Astrocyte of the cerebellum (primary cell): ENCODE measurements around the gene SMYD3.
"Not testable (repeated sequence)": the region's sequence is repeated elsewhere in the genome, so short reads cannot be mapped to it uniquely, and the experiment has no call there.

ENCODE experiments used
- DNase-seq: peaks from one replicate; pipeline ENCODE4 v3.0.0-alpha.2; 2011; ENCODE audit warnings: low read depth
- H3K4me3 ChIP-seq: 2 replicates; pipeline ENCODE4 v1.5.1; 2011; ENCODE audit warnings: mild to moderate bottlenecking, low read depth, low read length, moderate library complexity
- in situ Hi-C: cut with HindIII; loops from 2 replicates; pipeline ENCODE4 v1.10.0; 2017; ENCODE audit warnings: low sequenced_read_pairs
- TF ChIP-seq, protein P1 (sequence below): IDR thresholded peaks from 2 replicates; pipeline ENCODE4 v1.5.1; 2012; ENCODE audit warnings: low read length, low read depth, moderate library complexity, mild to moderate bottlenecking; ENCODE audit errors: missing control alignments

The SMYD3 gene

DNA sequence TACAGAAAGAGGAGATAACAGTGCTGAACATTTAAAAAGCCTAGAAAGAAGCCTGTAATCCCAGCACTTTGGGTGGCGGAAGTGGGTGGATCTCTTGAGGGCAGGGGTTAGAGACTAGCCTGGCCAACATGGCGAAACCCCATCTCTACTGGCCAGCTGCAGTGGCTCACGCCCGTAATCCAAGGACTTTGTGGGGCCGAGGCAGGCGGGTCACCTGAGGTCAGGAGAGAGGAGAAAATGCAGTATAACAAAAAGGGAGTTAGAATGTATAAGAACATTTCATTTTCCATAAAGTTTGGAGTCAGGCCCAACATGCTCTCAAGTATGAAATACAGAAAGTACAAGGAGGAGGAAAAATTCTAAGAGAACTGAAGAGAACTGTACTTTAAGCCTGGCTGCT lies 134.5 kb downstream of the SMYD3 start:
- no peak for DNase-seq
- TF ChIP-seq, protein P1, sequence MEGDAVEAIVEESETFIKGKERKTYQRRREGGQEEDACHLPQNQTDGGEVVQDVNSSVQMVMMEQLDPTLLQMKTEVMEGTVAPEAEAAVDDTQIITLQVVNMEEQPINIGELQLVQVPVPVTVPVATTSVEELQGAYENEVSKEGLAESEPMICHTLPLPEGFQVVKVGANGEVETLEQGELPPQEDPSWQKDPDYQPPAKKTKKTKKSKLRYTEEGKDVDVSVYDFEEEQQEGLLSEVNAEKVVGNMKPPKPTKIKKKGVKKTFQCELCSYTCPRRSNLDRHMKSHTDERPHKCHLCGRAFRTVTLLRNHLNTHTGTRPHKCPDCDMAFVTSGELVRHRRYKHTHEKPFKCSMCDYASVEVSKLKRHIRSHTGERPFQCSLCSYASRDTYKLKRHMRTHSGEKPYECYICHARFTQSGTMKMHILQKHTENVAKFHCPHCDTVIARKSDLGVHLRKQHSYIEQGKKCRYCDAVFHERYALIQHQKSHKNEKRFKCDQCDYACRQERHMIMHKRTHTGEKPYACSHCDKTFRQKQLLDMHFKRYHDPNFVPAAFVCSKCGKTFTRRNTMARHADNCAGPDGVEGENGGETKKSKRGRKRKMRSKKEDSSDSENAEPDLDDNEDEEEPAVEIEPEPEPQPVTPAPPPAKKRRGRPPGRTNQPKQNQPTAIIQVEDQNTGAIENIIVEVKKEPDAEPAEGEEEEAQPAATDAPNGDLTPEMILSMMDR, result no peak
- in situ Hi-C loops, result no loop called here
- H3K4me3 ChIP-seq, result no peak overlapping the region

DNA sequence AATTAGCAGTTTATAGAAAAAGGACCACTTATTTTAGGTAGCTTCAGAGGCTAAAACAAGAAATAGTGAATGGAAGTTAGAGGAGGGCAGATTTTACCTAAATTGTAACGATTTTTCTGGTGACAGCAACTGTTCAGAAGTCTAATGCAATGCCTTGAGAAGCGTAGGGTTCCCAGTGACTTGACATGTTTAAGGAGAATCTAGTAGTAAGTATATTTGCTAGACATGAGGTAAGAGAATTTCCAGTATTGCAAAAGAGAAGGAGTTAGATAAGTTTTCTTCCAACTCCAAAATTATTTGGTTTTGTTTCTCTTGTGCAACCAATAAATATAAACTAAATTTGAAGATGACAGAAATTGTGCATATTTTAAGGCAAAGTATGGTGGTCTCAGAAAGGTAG lies 140.0 kb downstream of the SMYD3 start:
- no peak overlapping the region for H3K4me3 ChIP-seq
- in situ Hi-C loops, result no loop called here
- TF ChIP-seq, protein P1, result no peak
- no peak for DNase-seq

DNA sequence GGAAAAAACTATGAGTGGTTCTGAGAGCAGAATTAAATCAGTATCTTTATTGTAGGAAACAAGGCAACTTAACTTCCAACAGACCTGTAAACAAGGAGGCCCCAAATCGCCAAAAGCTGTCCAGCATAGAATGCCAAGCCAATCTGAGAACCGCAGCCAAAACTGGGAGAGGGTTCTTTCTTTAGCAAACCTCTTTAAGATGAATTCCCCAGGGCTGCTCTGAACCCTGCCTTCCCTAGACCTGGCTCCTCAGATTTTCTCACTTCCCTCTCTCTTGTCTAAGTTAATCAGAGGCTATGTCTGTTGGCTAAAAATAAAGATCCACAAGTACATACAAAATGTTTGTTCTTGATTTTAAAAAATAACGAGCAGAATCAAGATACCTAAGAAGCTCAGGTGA lies 141.4 kb downstream of the SMYD3 start:
- no peak overlapping the region for H3K4me3 ChIP-seq
- in situ Hi-C loops, result no loop called here
- DNase-seq, result no peak
- TF ChIP-seq, protein P1, result no peak

DNA sequence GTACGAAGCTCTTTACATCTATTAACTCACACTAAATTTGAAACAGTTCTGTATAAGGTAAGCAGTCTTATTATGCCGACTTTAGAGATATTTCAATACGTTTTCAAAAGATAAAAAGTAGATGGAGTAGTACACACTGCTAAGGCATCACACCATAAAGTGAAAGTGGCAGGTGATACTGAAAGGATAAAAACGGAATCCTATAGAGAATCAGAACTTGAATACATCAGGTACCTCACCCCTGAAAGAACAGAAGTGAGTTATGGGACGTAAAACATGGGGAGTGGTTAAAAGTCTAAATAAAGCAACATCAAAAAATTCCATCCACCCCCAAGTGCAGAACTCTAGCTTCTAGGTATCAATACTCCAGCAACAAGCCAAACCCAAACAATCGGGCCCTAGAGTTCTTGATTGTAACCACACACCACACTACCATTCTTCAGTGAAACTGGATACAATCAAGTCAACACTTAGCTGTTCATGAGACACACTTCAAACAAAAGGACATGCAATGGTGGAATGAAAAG lies 142.6 kb downstream of the SMYD3 start:
- in situ Hi-C loops, result no loop called here
- TF ChIP-seq, protein P1, result no peak
- DNase-seq, result no peak
- H3K4me3 ChIP-seq, result no peak overlapping the region

DNA sequence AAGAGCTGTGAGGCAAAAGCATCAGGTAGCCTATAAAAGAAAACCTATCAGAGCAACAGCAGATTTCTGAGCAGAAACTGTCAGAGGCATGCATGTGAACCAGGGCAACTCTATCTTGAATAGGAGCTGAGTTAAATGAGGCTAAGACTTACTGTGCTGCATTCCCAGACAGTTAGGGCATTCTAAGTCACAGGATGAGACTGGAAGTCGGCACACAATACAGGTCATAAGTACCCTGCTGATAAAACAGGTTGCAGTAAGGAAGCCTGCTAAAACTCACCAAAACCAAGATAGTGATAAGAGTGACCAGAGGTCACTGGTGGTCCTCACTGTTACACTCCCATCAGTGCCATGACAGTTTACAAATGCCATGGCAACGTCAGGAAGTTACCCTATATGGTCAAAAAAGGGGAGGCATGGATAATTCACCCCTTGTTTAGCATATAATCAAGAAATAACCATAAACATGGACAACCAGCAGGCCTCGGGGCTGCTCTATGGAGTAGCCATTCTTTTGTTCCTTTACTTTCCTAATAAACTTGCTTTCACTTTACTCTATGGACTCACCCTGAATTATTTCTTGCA lies 150.0 kb downstream of the SMYD3 start:
- in situ Hi-C loops, H3K4me3 ChIP-seq: not testable (repeated sequence)
- peak; percentile 18 for DNase-seq

DNA sequence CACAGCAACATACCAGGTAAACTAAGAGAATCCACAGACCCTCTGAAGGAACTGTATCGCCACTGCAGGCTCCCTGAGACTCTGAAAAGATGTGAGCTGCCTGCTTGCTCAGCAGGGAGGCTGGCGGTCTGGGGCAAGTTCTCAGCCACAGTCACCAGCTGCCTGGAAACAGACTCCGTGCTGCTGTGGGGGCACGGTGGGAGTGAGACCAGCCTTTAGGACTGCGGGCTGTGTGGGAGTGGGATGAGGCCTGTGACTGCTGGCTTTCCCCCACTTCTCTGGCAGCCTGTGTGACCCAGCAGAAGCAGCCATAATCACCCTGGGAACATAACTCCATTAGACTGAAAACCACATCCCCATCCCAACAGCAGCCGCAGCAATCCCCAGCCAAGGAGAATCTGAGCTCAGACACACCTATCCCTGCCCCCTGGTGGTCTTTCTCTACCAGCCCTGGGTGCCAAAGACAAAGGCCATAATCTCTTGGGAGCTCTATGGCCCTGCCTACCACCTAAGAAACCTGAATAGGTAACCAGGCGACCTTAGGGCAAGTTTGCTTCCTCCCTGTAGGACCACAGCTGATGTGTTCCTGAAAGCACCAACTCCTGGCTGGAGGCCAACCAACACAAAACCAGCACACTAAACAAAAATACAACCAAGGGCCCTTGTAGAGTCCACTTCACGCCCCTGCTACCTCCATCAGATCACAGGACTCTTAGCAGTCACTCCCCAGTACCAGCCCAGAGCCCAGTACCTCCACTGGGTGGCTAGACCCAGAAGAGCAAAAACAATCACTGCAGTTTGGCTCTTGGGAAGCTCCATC lies 151.5 kb downstream of the SMYD3 start:
- no peak overlapping the region for H3K4me3 ChIP-seq
- DNase-seq, result peak; percentile 60
- in situ Hi-C loops, result no loop called here
- TF ChIP-seq, protein P1, result peak; percentile 45

DNA sequence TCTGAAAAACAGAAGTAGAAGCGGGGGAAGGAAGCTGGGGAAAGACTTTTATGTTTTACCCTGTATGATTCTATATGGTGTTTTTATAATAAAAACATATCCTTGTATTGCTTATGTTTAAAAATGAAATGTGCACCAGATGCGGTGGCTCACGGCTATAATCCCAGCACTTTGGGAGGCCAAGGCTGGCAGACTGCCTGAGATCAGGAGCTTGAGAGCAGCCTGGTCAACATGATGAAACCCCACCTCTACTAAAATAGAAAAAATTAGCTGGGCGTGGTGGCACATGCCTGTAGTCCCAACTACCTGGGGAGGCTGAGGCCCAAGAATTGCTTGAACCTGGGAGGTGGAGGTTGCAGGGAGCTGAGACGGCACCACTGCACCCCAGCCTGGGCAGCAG lies 155.4 kb downstream of the SMYD3 start:
- in situ Hi-C loops, result loop anchor here (5.0 kb wide), 1 partner anchor 54 kb away; no protein-coding TSS in a partner anchor
- TF ChIP-seq, protein P1, result no peak
- H3K4me3 ChIP-seq, result no peak overlapping the region
- DNase-seq, result no peak
